GM12878 (cell line): ENCODE measurements around the gene LFNG. TPM values are rescaled to one million over a fixed set of nuclear protein-coding genes. Genes with fewer than 3 reads are reported as not detected.

Experiments
- ATAC-seq: fragments of 200-7000 bp; cut with Tn5 transposase; 3 replicates; pipeline ENCODE4 v1.9.1; 2020; ENCODE audit warnings: mild to moderate bottlenecking, moderate library complexity
- BruUV-seq: library from RNA; stranded (reverse); fragments of 400-500 nt; replicated peaks from 2 replicates; lab custom pipeline; 2021; lab: Mats Ljungman, UMichigan
- CTCF ChIA-PET: fragments of 300-600 bp; sonication (Branson Sonifier 250); formaldehyde crosslinking; extraction: SDS; loops from one replicate; lab custom pipeline; 2021; ENCODE audit warnings: inconsistent platforms; lab: Yijun Ruan, JAX
- POLR2A ChIA-PET: fragments of 350-600 bp; formaldehyde crosslinking; extraction: SDS; loops from one replicate; lab custom pipeline; 2021; ENCODE audit warnings: inconsistent platforms; lab: Charles Lee
- RAD21 ChIA-PET: fragments of 300-600 bp; sonication (Branson Sonifier 250); formaldehyde crosslinking; loops from one replicate; lab custom pipeline; 2023; ENCODE audit warnings: antibody characterized with exemption; ENCODE audit not compliant: unreplicated experiment; lab: Charles Lee
- SMC1A ChIA-PET: fragments of 300-600 bp; sonication (Branson Sonifier 250); formaldehyde crosslinking; loops from one replicate; lab custom pipeline; 2023; ENCODE audit not compliant: unreplicated experiment, uncharacterized antibody; lab: Charles Lee
- DNase-seq: peaks from one replicate; pipeline ENCODE4 v3.0.0-alpha.2; 2011; ENCODE audit warnings: low read depth, low spot score
- FAIRE-seq: peaks from 3 replicates; lab custom pipeline; 2011; peaks lifted over from hg19 to GRCh38; lab: Jason Lieb, UNC
- H2AFZ ChIP-seq: 2 replicates; pipeline ENCODE4 v1.6.0; 2011; ENCODE audit warnings: low read depth, low read length, control low read depth; ENCODE audit not compliant: control insufficient read depth
- H3K27ac ChIP-seq: 2 replicates; pipeline ENCODE4 v1.5.1; 2011; ENCODE audit warnings: control low read depth; ENCODE audit not compliant: control insufficient read depth, insufficient read depth
- H3K27me3 ChIP-seq, 2 experiments: replicated peaks in 1 of 2; 2 replicates each; pipeline versions ENCODE4 v1.6.0 to v1.6.1; 2011; ENCODE audit warnings: low read length in 1 of 2; ENCODE audit not compliant: control insufficient read depth in 2 of 2, insufficient read depth in 2 of 2
- H3K36me3 ChIP-seq, 2 experiments: 2 replicates each; pipeline ENCODE4 v1.5.1; 2011; ENCODE audit warnings: low read length in 1 of 2; ENCODE audit not compliant: control insufficient read depth in 2 of 2, insufficient read depth in 2 of 2
- H3K4me1 ChIP-seq: 2 replicates; pipeline ENCODE4 v1.6.1; 2011; ENCODE audit warnings: mild to moderate bottlenecking, low read length, moderate library complexity, mixed read lengths; ENCODE audit not compliant: control insufficient read depth, insufficient read depth
- H3K4me2 ChIP-seq: 2 replicates; pipeline ENCODE4 v1.6.0; 2011; ENCODE audit warnings: control low read depth; ENCODE audit not compliant: control insufficient read depth, insufficient read depth
- H3K4me3 ChIP-seq: fragments of 200-600 bp; sonication (generic); 2 replicates; pipeline ENCODE4 v1.5.1; 2016
- H3K79me2 ChIP-seq: 2 replicates; pipeline ENCODE4 v1.6.0; 2011; ENCODE audit warnings: low read length; ENCODE audit not compliant: control insufficient read depth, insufficient read depth
- H3K9ac ChIP-seq: 2 replicates; pipeline ENCODE4 v1.8.0; 2011; ENCODE audit warnings: low read length, control low read depth, mixed read lengths; ENCODE audit not compliant: control insufficient read depth, insufficient read depth
- H3K9me3 ChIP-seq: replicated peaks from 3 replicates; pipeline ENCODE4 v1.5.1; 2011; ENCODE audit warnings: mild to moderate bottlenecking, low read length; ENCODE audit not compliant: control insufficient read depth, insufficient read depth
- H4K20me1 ChIP-seq: 2 replicates; pipeline ENCODE4 v1.6.0; 2011; ENCODE audit not compliant: control insufficient read depth, insufficient read depth
- BCL11A ChIP-seq: IDR thresholded peaks from 2 replicates; pipeline ENCODE4 v1.6.1; 2011; ENCODE audit warnings: low read depth, low read length
- CHD2 ChIP-seq: IDR thresholded peaks from 2 replicates; pipeline ENCODE4 v1.6.1; 2011; ENCODE audit warnings: low read depth, low read length, improper control_type of control experiment, borderline replicate concordance
- IKZF1 ChIP-seq: fragments of 450-650 bp; conservative IDR thresholded peaks from 2 replicates; pipeline ENCODE4 v1.6.1; 2017; ENCODE audit warnings: antibody characterized with exemption, mild to moderate bottlenecking
- IRF3 ChIP-seq: fragments of 450-650 bp; IDR thresholded peaks from 2 replicates; pipeline ENCODE4 v1.6.1; 2014; ENCODE audit warnings: mild to moderate bottlenecking
- JUND ChIP-seq: IDR thresholded peaks from 2 replicates; pipeline ENCODE4 v1.6.1; 2012; ENCODE audit warnings: low read depth, mild to moderate bottlenecking, low read length, improper control_type of control experiment, moderate library complexity
- KLF5 ChIP-seq: fragments of 450-650 bp; IDR thresholded peaks from 2 replicates; pipeline ENCODE4 v1.6.1; 2014; ENCODE audit warnings: mild to moderate bottlenecking; ENCODE audit not compliant: partially characterized antibody
- MXI1 ChIP-seq: fragments of 150-350 bp; IDR thresholded peaks from 2 replicates; pipeline ENCODE4 v1.6.1; 2011; ENCODE audit warnings: low read depth, mild to moderate bottlenecking, inconsistent platforms, low read length, improper control_type of control experiment
- NBN ChIP-seq: fragments of 450-650 bp; IDR thresholded peaks from 2 replicates; pipeline ENCODE4 v1.6.1; 2016
- NKRF ChIP-seq: fragments of 450-650 bp; conservative IDR thresholded peaks from 2 replicates; pipeline ENCODE4 v1.6.1; 2017; ENCODE audit warnings: mild to moderate bottlenecking, moderate library complexity
- NRF1 ChIP-seq: conservative IDR thresholded peaks from 2 replicates; pipeline ENCODE4 v1.6.1; 2011; ENCODE audit warnings: mild to moderate bottlenecking, low read depth, low read length, improper control_type of control experiment
- RBBP5 ChIP-seq: fragments of 200-600 bp; sonication (generic); conservative IDR thresholded peaks from 2 replicates; pipeline ENCODE4 v1.6.1; 2016
- RCOR1 ChIP-seq: conservative IDR thresholded peaks from 2 replicates; pipeline ENCODE4 v1.6.1; 2012; ENCODE audit warnings: low read depth, low read length, improper control_type of control experiment
- RUNX3 ChIP-seq: IDR thresholded peaks from 2 replicates; pipeline ENCODE4 v1.6.1; 2012; ENCODE audit warnings: low read length, inconsistent platforms
- SIN3A ChIP-seq: IDR thresholded peaks from 2 replicates; pipeline ENCODE4 v1.6.1; 2012; ENCODE audit warnings: low read depth, low read length, improper control_type of control experiment
- SMARCA5 ChIP-seq: fragments of 450-650 bp; IDR thresholded peaks from 2 replicates; pipeline ENCODE4 v1.6.1; 2017; ENCODE audit warnings: mild to moderate bottlenecking
- STAT3 ChIP-seq: IDR thresholded peaks from 2 replicates; pipeline ENCODE4 v1.6.1; 2011; ENCODE audit warnings: low read depth, low read length, improper control_type of control experiment
- ZNF592 ChIP-seq: fragments of 450-650 bp; IDR thresholded peaks from 2 replicates; pipeline ENCODE4 v1.6.1; 2017; ENCODE audit warnings: mild to moderate bottlenecking, moderate library complexity
- WGBS: methylation state at CpG from one replicate; pipeline ENCODE4 v1.1.6; 2016; ENCODE audit warnings: low lambda C conversion rate; ENCODE audit not compliant: insufficient replicate concordance, insufficient coverage; ENCODE audit errors: missing lambda C conversion rate; 5-methylcytosine and 5-hydroxymethylcytosine counted together
- in situ Hi-C: fragments of 300-500 bp; cut with MboI; formaldehyde crosslinking; loops from 9 replicates; pipeline ENCODE4 v1.14.3; 2018; ENCODE audit warnings: mixed read lengths
- intact Hi-C: fragments of 100-400 bp; cut with micrococcal nuclease; formaldehyde crosslinking; loops from one replicate; pipeline ENCODE4 v1.14.2; 2022; ENCODE audit not compliant: unreplicated experiment
- polyA plus RNA-seq, 11 experiments: library from polyadenylated mRNA; depleted of rRNA in 4 of 11; unstranded in 6 of 11; stranded (reverse) in 5 of 11; fragments of >200 nt; fragmentation: Nextera tagmentation in 4 of 11; fragmentation: Illumina TruSeq in 1 of 11; extraction: Ambion mirVana in 4 of 11; extraction: Trizol in 1 of 11; gene quantifications; 1 replicate in 1 of 11; 2 replicates in 10 of 11; pipeline versions ENCODE4 v1.2.1 to v1.2.3, GENCODE V29; 2011 to 2016; ENCODE audit warnings: inconsistent platforms in 2 of 11, missing spikeins in 2 of 11, low read depth in 1 of 11
- total RNA-seq, 4 experiments: library from RNA; depleted of rRNA in 3 of 4; stranded (reverse); fragments of >200 nt in 3 of 4; fragmentation: Illumina TruSeq in 1 of 4; extraction: Trizol in 1 of 4; gene quantifications; 2 replicates each; pipeline versions ENCODE4 v1.2.1 to v1.2.3, GENCODE V29; 2013 to 2021

Gene LFNG
- total and polyA plus RNA-seq, 10 of the 15 experiments (the other 5 are each of a cell fraction or from before 2014, with no cell fraction given), result 0.09 to 0.68 (median 0.33) TPM; not detected in 2

GRCh38 chr7:2558629-2559282, 39.2 kb downstream of the LFNG start, which contains the start of gene IQCE:
IQCE (plus strand) TSS chr7:2558979; CDS start chr7:2559182, 203 bp downstream.
- no peaks in the 10 kb centered on the region for H4K20me1 ChIP-seq
- intact Hi-C loops, result no loop called here
- H3K79me2 ChIP-seq, result peaks cover 17% of the 10 kb centered on the region
- ATAC-seq (peak; percentile 64), FAIRE-seq (no peak), DNase-seq (peak; percentile 33)
- peak within 1 kb of the TSS; percentile 93 for H3K4me2 ChIP-seq
- H3K4me1 ChIP-seq, result peaks cover 17% of the 10 kb centered on the region
- BruUV-seq, result no TSS peak
- H3K36me3 ChIP-seq, result no peaks in the 10 kb centered on the region
- ChIA-PET RAD21 (interaction anchor here (0.6 to 1.1 kb wide), 2 partner anchors 94 to 140 kb away, joined by 3 read pairs; no protein-coding TSS in a partner anchor), POLR2A (interaction anchor here (1.1 kb wide), 1 partner anchor 13 kb away, joined by 3 read pairs; no protein-coding TSS in a partner anchor), SMC1A (interaction anchor here (1.1 kb wide), 1 partner anchor 9 kb away, joined by 3 read pairs; no protein-coding TSS in a partner anchor), CTCF (interaction anchor here (0.6 to 1.3 kb wide), 4 partner anchors 9 to 107 kb away, joined by 3 to 5 read pairs (median 3); no protein-coding TSS in a partner anchor)
- H3K27ac ChIP-seq, result peak within 1 kb of the TSS; percentile 58; the same call in 1 of the 2 replicates
- in situ Hi-C loops, result no loop called here
- no peaks in the 10 kb centered on the region for H3K9me3 ChIP-seq
- H3K9ac ChIP-seq, result peak within 1 kb of the TSS; percentile 56; the same call in 1 of the 2 replicates
- under 1% methylated on average over 54 of the region's 66 CpGs for WGBS
- H3K4me3 ChIP-seq, result peak within 1 kb of the TSS; percentile 90
- no peaks in the 10 kb centered on the region for H3K27me3 ChIP-seq
- H2AFZ ChIP-seq, result peak within 1 kb of the TSS; percentile 85
- TF ChIP-seq NRF1 (peak; percentile 59), NBN (peak; percentile 61; the same call in 1 of the 2 replicates), IKZF1 (peak; percentile 81), BCL11A (no peak), ZNF592 (no peak; the same call in 1 of the 2 replicates), KLF5 (peak; percentile 81), RBBP5 (0 out of 2 replicates have a peak, but pooled peaks have one; percentile 62), NKRF (peak; percentile 99), IRF3 (no peak), STAT3 (no peak), RCOR1 (peak; percentile 91; the same call in 1 of the 2 replicates), SIN3A (peak; percentile 91), SMARCA5 (no peak), MXI1 (peak; percentile 92), JUND (peak; percentile 62), CHD2 (no peak), RUNX3 (peak; percentile 36; the same call in 1 of the 2 replicates)
